ENCODE data around the gene PTMS. TPM values are rescaled to one million over a fixed set of nuclear protein-coding genes. Genes with fewer than 3 reads are reported as not detected.

Gene PTMS
- total and polyA plus RNA-seq, 2 of the 13 experiments (the other 11 are each of a cell fraction or from before 2014, with no cell fraction given), result 40.5 to 82.4 TPM

- TF ChIP-seq HMGXB4 (CRISPR knock-in tag; IDR thresholded peaks at IDR 0.05; ENCODE audit: borderline replicate concordance in 1 of 2, low read depth in 1 of 2) (peak; percentile 73 to 95), GATA4 (IDR thresholded peaks at IDR 0.05; ENCODE audit: borderline replicate concordance, low read depth) (peak; percentile 37; the same call in 1 of the 2 replicates), ZNF556 (CRISPR knock-in tag; IDR thresholded peaks at IDR 0.05; ENCODE audit: borderline replicate concordance) (0 out of 2 replicates have a peak, but pooled peaks have one; percentile 29), ZNF691 (CRISPR knock-in tag; IDR thresholded peaks at IDR 0.05; ENCODE audit: borderline replicate concordance, low read depth) (peak; percentile 69; the same call in 1 of the 2 replicates), ZMYM2 (CRISPR knock-in tag; IDR thresholded peaks at IDR 0.05) (no peak), RXRB (CRISPR knock-in tag; IDR thresholded peaks at IDR 0.05; ENCODE audit: borderline replicate concordance) (peak; percentile 25), SNAPC2 (CRISPR knock-in tag; IDR thresholded peaks at IDR 0.05) (peak; percentile 55; the same call in 1 of the 2 replicates), KDM2A (CRISPR knock-in tag; IDR thresholded peaks at IDR 0.05; ENCODE audit: borderline replicate concordance, low read depth) (peak; percentile 50), HIC2 (CRISPR knock-in tag; IDR thresholded peaks at IDR 0.05; ENCODE audit: low read depth) (no peak), GZF1 (CRISPR knock-in tag; IDR thresholded peaks at IDR 0.05) (no peak), FOXC1 (CRISPR knock-in tag; IDR thresholded peaks at IDR 0.05; ENCODE audit: borderline replicate concordance) (peak; percentile 92), DPF2 (CRISPR knock-in tag; IDR thresholded peaks at IDR 0.05; ENCODE audit: borderline replicate concordance, low read depth) (no peak), ZSCAN12 (CRISPR knock-in tag; IDR thresholded peaks at IDR 0.05) (no peak), GTF2F1 (IDR thresholded peaks at IDR 0.05; ENCODE audit: low read length) (no peak), MAFF (IDR thresholded peaks at IDR 0.05; ENCODE audit: low read depth, low read length) (no peak), DNMT1 (CRISPR knock-in tag; IDR thresholded peaks at IDR 0.05) (no peak), ZSCAN5A (CRISPR knock-in tag; IDR thresholded peaks at IDR 0.05; ENCODE audit: borderline replicate concordance) (peak; percentile 75; the same call in 1 of the 2 replicates), ZBTB7B (CRISPR knock-in tag; IDR thresholded peaks at IDR 0.05) (peak; percentile 41; the same call in 1 of the 2 replicates), AGO2 (optimal IDR thresholded peaks at IDR 0.05; ENCODE audit: low read depth, low read length) (peak; percentile 91), DBP (CRISPR knock-in tag; IDR thresholded peaks at IDR 0.05; ENCODE audit: not compliant biosample characterization) (peak; percentile 69)
Measured at GRCh38 chr12:6752921-6753771, 13.0 kb upstream of the PTMS start, which contains the start of gene MLF2 (continued).

Measured in HepG2 (cell line).